Stimulated activated CD4-positive, alpha-beta T cell treated with anti-CD3 and anti-CD28 coated beads, Interleukin-15, amount 100 ng/mL, for 1 hour (primary cell): ENCODE results near the gene FHIP1A.

Source experiments
- DNase-seq, 2 donors: peaks; one replicate each; pipeline ENCODE4 v3.0.0-alpha.2; 2020; ENCODE audit warnings: low read depth in 1 of 2, low spot score in 1 of 2

The FHIP1A gene

GRCh38 chr4:151455212-151455611 is 46.2 kb downstream of the FHIP1A start:
- DNase-seq: no peak

GRCh38 chr4:151458148-151458547 is 49.2 kb downstream of the FHIP1A start:
- no peak for DNase-seq
